ENCODE results near the gene MYRF. TPM values are rescaled to one million over a fixed set of nuclear protein-coding genes. Genes with fewer than 3 reads are reported as not detected.
A peak's percentile ranks its signal among the peaks of the same experiment; 100 is the strongest.

The MYRF gene
- total and polyA plus RNA-seq, 9 of the 15 experiments (the other 6 are each of a cell fraction or from before 2014, with no cell fraction given) = 2.3 to 25.8 (median 7.1) TPM

- TF ChIP-seq HMGXB4 (CRISPR knock-in tag; IDR thresholded peaks at IDR 0.05) (no peak), NCOA6 (IDR thresholded peaks at IDR 0.05) (no peak), SMARCA4 (IDR thresholded peaks at IDR 0.05) (no peak), ADNP (tag; IDR thresholded peaks at IDR 0.05) (no peak), MCM3 (IDR thresholded peaks at IDR 0.05) (no peak), STAT5B (CRISPR knock-in tag; IDR thresholded peaks at IDR 0.05) (no peak), NR0B1 (IDR thresholded peaks at IDR 0.05; ENCODE audit: partially characterized antibody) (no peak)
Measured at GRCh38 chr11:61762798-61763197, 10.4 kb downstream of the MYRF start (continued).

GRCh38 chr11:61763930-61764605, 11.6 kb downstream of the MYRF start:
- BruUV-seq (replicated peaks) = no TSS peak
- Histone ChIP-seq H3K4me1 (replicated peaks in 1 of 2; ENCODE audit: control insufficient read depth in 2 of 2, insufficient read depth in 2 of 2, low read length in 2 of 2) (peaks cover 12 to 64% of the 10 kb centered on the region in 2 experiments; a peak in 4 of 5 replicates), H4K20me1 (replicated peaks; ENCODE audit: control insufficient read depth, insufficient read depth, low read length) (0 out of 2 replicates have a peak, but pooled peaks cover 6% of the 10 kb centered on the region), H3K27ac (ENCODE audit: extremely low read depth, low read depth, low read length) (no peak overlapping the region), H3K36me3 (ENCODE audit: control insufficient read depth, insufficient read depth, low read length) (0 out of 3 replicates have a peak, but pooled peaks cover 3% of the 10 kb centered on the region), H3K9me3 (replicated peaks; ENCODE audit: control insufficient read depth, insufficient read depth, low read depth, low read length) (no peaks in the 10 kb centered on the region), H3K4me2 (ENCODE audit: insufficient read depth, low read length) (no peak overlapping the region), H2AFZ (ENCODE audit: low read depth, low read length) (no peak overlapping the region), H3K4me3 (no peak overlapping the region), H3K9me1 (ENCODE audit: control insufficient read depth, insufficient read depth, low read length) (no peaks in the 10 kb centered on the region), H3K27me3 (ENCODE audit: control insufficient read depth in 2 of 2, insufficient read depth in 2 of 2, low read length in 2 of 2) (no peaks in the 10 kb centered on the region), H3K9ac (ENCODE audit: insufficient read depth in 1 of 2, low read depth in 2 of 2, low read length in 2 of 2) (peak overlapping the region in 1 of 2 experiments; percentile 69; a peak in 2 of 4 replicates), H3K79me2 (ENCODE audit: control insufficient read depth, insufficient read depth, low read length) (no peaks in the 10 kb centered on the region; the same call in 2 of the 3 replicates)
- 69% methylated on average over 19 of the region's 23 CpGs for WGBS (ENCODE audit: insufficient coverage, low coverage, missing lambda C conversion rate)
- intact Hi-C loops (cut with micrococcal nuclease) = no loop called here
- ChIA-PET CTCF (ENCODE audit: low intra/inter-chr PET ratio) (interaction anchor here (0.6 kb wide), 1 partner anchor 17 kb away, joined by 3 read pairs; no protein-coding TSS in a partner anchor), POLR2A (interaction anchor here (0.7 to 1.8 kb wide), 5 partner anchors 8 to 29 kb away, joined by 3 to 6 read pairs (median 4); partner anchors contain the start of genes FEN1 and TMEM258)
- in situ Hi-C loops (cut with MboI) = no loop called here
- FAIRE-seq (no peak), ATAC-seq (no peak; the same call in 1 of the 3 replicates), DNase-seq (ENCODE audit: extremely low read depth in 1 of 4, low spot score in 3 of 4) (no peak)
- no peak for TF ChIP-seq ZNF347 (CRISPR knock-in tag; IDR thresholded peaks at IDR 0.05; ENCODE audit: low read depth)
- TF ChIP-seq NKRF (IDR thresholded peaks at IDR 0.05; ENCODE audit: borderline replicate concordance) = no peak
- TF ChIP-seq SMARCA5 (IDR thresholded peaks at IDR 0.05) = peak; percentile 81; the same call in 1 of the 2 replicates
- TF ChIP-seq RBM14 (IDR thresholded peaks at IDR 0.05; ENCODE audit: borderline replicate concordance, insufficient read depth, low read depth, low read length) = no peak
- TF ChIP-seq SPI1 (IDR thresholded peaks at IDR 0.05; ENCODE audit: borderline replicate concordance, low read depth, low read length) = no peak
- TF ChIP-seq ZBTB26 (CRISPR knock-in tag; IDR thresholded peaks at IDR 0.05) = no peak
- TF ChIP-seq NFE2L1 (tag; IDR thresholded peaks at IDR 0.05; ENCODE audit: borderline replicate concordance, low read depth) = no peak

Measured in K562 (cell line).